ENCODE results near the gene CDH4.

CDH4 gene

DNA sequence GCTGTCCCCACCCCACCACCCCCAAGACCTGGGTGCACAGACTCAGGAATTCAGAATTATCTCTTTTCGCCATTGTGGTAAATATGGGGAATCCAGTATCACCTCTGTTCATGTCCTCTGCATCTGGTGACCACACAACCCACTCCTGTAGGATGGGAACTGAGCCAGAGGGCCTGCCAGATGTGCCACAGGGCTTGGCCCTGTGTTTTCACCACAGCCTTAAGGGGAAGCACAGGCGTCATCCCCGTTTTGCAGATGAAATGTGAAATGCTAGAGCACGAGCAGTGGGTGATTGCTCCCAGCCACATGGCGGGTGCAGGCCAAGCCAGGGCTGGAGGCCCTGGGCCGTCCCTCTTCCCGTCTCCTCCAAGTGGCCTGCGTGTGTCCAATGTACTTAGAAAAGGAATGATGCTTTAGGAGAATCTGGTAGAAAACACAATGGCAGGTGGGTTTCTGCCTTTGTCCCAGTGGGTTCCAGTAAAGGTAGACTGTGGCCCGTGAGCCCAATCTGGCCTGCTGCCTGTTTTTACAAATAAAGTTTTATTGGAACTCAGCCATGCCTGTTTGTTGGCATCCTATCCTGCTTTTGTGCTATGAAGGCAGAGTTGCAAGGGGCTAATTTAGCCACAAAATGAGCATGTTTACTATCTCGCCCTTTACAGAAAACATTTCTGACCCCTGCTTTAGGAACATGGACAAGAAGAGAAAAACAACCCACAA lies 309.2 kb downstream of the CDH4 start:
- DNase-seq (ENCODE audit: low read depth): no peak

DNA sequence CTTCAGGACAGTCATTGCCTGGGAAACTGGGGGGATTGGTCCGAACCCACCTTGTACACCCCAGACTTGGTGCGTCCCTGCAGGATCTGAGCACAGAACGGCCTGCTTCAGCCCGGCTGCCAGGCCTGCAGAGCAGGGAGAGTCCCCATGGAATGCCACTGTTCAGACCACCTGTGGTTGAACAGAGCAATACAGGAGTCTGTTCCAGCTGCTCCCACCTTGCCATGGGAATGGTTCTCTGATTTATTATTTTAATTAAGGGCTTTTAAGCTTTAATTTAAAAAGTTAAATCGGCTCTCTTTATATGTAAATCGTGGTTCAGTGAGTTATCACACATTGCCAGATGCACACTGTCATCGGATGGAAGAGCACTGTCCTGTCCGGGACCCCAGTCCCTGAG lies 310.4 kb downstream of the CDH4 start:
- no peak for DNase-seq (ENCODE audit: low read depth)

DNA sequence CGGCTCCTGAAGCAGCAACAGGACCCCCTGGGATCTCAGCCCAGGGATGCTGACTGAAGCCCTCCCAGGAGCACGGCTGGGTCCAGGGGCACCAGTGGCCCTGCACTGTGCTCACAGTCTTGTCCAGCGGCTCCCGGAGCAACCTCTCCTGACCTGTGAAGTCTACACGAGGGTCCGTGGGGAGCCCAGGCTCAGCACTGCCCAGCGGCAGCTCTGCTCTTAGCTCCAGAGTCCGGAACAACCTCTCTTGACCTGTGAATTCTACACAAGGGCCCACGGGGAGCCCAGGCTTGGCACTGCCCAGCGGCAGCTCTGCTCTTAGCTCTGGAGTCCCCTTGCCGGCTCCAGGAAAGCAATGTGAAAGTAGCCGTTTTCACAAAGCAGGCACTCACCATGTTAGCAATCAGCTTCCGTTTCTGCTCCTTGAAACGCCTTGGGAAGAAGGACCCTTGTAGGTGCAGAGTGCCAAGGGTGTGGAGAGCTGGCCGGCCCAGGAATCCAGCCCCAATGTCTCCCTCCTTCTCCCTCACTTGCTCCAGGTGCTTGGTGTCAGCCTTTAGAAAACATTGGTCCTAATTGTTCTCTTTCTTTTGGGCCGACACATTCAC lies 310.9 kb downstream of the CDH4 start:
- no peak for DNase-seq (ENCODE audit: low read depth)

DNA sequence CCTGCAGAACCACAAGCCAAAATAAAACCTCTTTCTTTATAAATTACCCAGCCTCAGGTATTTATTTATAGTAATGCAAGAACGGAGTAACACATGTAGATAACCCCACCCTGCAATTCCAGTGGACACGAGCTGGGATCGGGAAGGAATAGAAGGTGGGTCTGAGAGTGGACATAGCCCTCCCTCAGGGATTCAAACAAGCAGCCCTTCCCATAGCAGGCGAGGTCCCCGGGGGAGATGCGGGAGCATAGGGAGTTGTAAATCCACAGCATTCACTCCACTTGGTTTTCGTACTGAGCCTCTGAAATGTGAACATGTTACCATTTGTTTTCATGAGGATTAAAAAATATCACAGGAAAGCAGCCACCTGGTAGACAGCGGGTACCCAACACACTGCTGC lies 312.6 kb downstream of the CDH4 start:
- no peak for DNase-seq (ENCODE audit: low read depth)

DNA sequence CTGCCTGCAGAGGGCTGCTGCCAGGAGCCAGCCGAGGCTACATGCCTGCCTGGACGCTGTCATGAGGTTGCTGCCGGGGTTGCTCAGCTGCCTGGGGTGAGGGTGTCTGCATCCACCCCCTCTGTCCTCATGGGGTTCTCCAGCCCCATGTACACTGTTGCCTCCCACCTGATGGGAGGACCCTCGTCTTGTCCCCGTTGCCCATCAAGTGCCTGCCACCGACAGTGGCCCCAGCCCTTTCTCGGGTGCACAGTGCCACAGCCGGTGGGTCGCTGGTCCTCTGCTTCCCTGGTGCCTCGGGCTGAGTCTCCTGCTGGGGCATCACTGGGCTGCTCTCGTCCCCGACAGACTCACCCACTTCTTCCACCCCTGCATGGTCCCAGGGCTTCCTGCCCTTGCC lies 313.7 kb downstream of the CDH4 start:
- DNase-seq (ENCODE audit: low read depth): no peak

DNA sequence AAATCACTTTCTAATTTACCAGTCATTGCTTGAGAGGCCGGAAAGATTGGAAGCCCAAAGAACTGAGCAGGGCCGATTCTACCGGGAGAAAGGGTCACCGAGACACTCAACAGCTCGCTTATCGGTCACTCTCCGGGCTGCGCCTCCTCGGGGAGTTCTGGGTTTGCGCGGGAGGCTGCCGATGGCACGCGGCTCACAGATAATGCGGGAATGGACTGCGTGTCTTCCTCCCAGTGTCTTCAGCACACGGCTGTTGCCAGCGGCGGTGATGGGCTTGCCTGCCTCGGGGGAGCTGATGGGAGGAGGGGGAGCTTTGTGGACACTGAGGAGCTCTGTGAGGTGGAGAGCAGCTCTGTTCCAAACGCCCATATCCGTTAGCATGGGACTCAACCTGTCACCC lies 314.6 kb downstream of the CDH4 start:
- no peak for DNase-seq (ENCODE audit: low read depth)

DNA sequence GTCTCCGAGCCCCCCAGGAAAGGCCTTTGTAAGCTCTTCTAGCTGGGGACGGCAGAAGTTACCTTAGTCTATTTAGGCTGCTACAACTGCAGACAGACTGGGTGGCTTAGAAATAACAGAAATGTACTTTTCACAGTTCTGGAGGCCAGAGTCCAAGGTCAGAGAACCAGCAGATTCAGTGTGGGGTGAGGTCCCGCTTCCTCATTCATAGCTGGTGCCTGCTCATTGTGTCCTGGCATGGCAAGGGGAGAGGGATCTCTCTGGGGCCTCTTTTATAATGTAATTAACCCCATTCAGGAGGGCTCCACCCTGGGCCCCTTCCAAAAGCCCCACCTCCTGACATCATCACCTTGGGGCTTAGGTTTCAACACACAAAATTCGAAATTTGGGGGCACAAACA lies 315.1 kb downstream of the CDH4 start:
- DNase-seq (ENCODE audit: low read depth): no peak

DNA sequence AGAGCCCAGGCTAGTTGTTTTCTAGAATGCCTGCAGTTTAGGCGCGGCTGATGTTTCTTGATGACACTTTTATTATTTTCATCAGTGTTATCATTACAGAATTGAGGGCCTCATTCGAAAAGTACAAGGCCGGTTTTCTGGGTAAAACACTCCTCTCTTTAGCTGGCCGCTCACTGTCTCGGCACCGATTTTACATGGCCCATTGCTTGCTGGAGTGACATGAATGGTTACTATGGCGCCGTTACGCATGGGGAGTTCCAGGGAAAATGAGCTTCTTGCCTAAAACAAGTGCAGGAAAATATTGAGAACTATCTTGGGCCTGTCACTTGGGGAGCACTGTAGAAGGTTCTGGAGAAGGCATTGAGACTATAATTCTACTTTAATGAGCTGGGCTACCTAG lies 317.8 kb downstream of the CDH4 start:
- no peak for DNase-seq (ENCODE audit: low read depth)

DNA sequence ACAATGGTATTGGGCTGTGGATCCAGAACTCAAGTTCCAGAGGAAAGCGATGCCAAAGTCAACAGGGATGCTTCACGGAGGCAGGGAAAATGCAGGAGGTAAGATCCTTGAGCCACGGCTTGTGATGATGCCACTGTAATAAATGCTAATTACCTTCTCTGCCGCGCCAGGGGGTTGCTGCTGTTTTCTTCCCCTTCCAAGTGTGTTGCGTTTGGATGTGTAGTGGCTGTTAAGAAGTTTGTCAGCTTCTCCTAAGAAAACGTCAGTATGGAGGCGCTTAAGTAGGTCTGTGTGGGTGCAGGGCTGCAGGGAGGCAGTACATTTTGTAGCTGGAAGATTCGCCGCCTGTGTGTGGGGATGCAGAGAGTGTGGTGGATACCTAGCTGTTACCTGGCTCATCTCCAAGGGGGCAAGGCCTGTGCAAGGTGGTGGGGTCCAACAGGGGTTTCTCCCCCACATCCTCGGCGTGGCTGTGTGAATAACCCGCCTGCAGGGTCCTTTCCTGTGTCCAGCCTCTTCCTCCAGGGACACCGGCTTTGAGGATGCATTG lies 318.7 kb downstream of the CDH4 start:
- DNase-seq (ENCODE audit: low read depth): no peak

DNA sequence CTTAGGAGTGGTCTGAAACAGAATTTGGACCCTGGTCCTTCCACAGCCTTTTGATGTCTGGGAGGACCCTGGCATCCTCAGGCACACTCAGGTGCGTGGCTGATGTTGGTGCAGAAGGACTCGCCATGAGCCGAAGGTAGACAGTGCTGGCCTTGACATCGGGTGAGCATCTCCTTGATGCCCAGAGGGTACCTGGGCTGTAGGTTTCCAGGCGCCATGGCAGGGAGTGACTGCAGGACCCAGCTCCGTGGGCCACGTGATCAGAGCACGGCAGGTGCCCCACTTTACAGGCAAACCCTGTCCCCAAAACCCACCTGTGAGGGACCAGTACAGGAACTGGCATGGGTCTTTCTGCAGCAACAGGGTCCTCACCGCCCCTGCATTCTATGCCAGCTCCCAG lies 319.2 kb downstream of the CDH4 start:
- no peak for DNase-seq (ENCODE audit: low read depth)

DNA sequence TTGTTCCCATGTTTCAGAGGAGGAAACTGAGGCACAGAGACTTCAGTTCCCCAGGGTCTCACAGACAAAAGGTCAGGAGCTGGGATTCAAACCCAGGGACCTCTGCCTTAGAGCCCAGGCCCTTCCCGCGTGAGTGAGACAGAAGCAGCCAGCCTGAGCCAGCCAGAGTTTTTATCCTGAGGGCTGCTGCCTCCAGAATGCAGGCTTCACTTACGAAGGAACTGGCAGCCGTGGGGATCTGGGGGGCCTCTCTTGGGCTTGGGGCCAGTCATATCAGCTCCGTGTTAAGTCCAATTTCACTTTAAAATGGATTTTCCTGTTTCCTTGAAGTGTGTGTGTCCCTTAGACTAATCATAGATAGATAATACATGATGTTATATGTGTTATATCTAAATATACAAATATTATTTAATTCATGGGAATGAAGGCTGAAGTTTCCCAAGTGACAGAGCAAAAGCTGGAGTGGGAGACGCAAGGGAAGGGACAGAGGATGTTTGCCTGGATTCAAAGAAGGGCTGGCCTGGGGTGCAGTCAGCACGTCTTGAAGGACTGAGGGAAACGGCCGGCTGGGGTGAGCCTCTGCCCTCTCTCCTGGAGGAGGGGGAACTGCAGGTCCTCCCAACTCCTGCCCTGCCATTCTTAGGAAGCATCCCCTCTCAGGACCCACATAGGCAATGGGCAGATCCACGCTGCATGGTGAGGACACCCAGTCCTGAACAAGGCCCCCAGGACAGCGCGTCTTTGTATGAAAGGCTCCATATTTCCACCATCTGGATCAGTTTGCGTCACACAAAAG lies 320.1 kb downstream of the CDH4 start:
- DNase-seq (ENCODE audit: low read depth): no peak

DNA sequence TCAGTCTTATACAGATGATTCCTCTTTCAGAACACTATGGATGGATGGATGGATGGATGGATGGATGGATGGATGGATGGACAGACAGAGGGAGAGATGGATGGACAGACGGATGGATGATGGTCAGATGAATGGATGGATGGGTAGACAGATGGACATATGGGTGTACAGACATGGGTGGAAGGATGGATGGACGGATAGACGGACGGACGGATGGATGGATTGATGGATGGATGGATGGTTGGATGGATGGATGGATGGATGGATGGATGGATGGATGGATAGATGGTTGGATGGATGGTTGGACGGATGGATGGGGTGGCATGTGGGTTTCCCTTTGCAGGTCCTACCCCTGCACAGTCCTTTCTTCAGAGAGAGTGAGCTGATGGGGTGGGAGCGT lies 320.7 kb downstream of the CDH4 start:
- no peak for DNase-seq (ENCODE audit: low read depth)

DNA sequence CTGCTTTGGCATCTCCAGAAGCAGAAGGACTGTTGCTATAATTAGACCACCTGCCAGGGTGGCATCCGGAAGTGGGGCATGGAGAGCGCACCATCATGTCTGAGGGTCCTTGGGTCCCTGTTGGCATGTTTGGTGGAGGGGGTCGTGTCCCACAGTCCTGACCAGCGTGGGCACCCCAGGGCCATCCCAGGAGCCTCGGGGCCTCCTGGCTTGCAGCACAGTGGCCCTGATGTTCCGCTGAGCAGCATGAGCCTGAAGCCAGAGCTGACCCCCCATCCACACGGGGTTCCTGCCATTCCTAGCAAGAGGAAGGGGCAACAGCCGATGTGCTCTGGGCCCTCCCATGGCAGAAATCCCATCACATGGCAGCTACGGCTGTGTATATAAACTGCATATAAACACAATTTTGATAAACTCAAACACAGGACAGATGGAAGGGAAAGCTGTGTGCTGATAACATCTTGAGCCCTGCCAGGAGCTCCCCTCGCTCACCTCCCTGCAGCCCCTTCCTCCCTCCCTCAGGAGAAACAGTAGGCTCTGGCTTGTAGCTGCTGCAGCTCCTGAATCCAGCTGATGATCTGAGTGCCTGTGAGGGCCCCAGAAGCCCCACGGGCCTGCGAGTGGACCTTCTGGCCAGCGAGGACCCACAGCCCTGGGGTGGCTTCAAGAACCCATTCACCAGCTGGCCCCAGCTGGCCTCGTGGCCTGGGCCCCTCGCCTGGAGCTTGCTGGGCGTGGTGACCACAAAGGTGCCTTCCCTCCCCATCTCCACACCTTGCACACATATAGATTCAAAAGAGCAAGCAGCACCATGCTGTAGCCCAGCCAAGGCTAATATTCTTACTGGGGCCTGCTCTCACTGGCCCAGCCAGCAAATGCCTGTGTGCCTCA lies 321.6 kb downstream of the CDH4 start:
- DNase-seq (ENCODE audit: low read depth): no peak

DNA sequence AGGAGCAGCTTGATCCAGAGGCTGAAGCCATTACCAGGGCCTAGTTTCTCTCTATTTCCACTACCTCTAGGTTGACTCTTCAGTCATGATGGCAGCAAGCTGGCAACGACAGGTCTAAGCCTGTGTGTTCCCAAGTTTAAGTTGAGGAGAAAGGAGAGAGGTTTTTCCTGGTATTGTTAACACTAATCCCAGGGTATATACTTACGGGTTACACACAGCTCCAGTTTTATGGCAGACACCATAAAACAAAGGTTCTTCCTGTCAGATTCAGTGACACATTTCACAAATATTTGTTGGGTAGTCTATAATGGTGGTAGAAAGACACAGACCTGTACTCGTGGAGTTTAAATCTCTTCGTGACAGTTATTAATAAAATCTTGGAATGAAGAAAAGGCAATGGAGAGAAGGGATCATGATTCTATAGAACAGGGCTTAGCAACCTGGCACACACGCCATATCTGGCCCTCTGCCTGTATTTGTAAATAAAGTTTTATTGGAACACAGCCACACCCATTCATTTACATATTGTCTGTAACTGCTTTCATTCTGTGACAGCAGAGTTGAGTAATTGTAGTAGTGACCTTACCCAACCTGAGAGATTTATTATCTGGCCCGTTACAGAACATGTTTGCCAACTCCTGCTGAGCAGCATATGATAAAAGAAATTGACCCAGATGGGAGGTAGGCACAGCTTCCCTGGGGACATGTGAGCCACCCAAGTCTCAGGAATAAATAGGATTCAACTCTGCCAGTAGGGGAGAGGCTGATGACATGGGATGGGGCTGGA lies 323.3 kb downstream of the CDH4 start:
- no peak for DNase-seq (ENCODE audit: low read depth)

DNA sequence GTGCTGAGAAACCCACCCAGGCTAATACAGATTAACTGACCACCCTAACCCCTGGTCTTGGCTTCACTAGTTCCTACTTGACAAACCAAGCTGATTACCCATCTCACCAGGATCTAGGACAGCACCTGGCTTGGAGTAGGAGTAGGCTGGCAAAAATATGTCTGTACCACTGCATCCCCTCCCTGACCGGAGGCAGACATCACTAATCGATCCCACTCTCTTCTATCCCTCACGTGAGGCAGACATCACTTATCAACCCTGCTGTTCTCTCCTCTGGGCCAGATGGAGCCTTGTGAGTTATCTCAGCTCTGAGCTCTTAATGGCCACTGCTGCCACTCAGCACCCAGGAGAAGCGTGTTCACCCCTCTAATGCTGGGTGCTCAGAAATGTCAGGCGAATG lies 324.3 kb downstream of the CDH4 start:
- DNase-seq (ENCODE audit: low read depth): no peak

DNA sequence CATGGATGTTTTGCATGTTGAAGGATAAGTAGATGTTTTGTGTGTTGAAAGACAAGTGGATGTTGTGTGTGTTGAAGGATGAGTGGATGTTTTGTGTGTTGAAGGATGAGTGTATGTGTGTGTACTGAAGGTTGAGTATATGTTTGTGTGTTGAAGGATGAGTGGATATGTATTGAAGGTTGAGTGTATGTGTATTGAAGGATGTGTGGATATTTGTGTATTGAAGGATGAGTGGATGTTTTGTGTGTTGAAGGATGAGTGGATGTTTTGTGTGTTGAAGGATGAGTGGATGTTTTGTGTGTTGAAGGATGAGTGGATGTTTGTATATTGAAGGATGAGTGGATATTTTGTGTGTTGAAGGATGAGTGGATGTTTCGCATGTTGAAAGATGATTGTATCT lies 325.0 kb downstream of the CDH4 start:
- no peak for DNase-seq (ENCODE audit: low read depth)

DNA sequence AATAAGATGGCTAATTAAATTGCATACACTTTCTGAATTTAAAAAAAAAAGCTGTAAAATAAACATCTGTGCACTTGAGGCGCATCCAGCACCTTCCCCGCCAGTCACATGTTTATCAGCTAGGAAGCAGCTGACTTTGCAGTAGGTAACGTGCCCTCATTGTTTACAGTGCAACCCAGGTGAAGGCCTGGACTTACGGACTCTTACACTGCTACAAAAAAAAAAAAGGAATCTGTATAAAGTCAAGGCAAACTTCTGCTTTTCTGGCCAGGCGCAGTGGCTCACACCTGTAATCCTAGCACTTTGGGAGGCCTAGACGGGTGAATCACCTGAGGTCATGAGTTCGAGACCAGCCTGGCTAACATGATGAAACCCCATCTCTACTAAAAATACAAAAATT lies 327.8 kb downstream of the CDH4 start:
- DNase-seq (ENCODE audit: low read depth): no peak

DNA sequence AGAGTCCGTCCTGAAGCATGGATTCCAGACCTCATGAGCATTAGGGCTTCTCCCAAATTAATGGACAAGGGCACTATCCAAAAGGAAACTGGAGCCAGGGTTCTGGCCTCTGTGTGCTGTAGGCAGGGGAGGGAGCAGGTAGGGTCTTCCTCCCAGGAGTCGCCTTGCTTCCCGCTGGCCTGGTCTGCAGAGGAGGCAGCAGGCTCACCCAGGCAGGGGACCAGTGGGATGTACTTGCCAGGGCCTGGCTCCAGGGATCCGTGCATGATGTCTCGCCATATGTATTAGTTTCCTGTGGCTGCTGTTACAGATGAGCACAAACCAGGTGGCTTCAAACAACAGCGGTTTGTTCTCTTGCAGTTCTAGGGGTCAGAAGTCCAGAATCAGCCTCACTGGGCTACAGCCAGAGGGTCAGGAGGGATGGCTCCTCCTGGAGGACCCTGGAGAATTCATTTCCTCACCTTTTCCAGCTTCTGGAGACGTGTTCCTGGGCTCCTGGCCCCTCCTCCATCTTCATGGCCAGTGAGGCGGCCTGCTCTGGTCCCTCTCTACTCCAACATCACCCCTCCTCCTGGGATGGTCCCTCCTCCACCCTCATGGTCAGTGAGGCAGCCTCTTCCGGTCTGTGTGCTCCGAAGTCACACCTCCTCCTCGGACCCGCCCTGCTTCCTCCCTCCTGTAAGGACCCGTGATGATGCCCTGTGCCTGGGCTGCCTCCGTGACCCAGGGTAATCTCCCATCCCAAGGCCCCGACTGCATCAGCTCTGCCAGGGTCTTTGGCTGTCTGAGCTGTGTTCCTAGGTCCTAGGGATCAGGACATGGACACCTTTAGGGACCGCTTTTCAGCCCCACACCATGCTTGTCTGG lies 329.1 kb downstream of the CDH4 start:
- no peak for DNase-seq (ENCODE audit: low read depth)

DNA sequence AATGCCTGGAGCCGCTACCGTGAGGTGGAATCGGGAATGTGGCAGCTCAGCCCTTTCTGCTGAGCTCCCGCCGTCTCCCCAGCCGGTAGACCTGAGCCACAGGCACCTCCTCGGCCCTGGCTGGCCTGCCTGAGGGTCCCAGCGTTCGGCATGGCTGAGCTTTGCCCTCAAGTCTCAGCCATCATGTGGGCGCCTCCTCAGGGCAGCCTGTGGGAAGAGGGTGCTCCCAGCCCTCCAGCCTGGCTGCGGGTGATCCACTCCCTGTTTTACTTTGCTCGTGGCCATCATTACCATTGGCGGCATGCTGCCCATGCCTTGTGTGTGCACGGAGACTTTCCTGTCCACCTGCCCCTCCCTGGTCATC lies 329.7 kb downstream of the CDH4 start:
- no peak for DNase-seq (ENCODE audit: low read depth)

DNA sequence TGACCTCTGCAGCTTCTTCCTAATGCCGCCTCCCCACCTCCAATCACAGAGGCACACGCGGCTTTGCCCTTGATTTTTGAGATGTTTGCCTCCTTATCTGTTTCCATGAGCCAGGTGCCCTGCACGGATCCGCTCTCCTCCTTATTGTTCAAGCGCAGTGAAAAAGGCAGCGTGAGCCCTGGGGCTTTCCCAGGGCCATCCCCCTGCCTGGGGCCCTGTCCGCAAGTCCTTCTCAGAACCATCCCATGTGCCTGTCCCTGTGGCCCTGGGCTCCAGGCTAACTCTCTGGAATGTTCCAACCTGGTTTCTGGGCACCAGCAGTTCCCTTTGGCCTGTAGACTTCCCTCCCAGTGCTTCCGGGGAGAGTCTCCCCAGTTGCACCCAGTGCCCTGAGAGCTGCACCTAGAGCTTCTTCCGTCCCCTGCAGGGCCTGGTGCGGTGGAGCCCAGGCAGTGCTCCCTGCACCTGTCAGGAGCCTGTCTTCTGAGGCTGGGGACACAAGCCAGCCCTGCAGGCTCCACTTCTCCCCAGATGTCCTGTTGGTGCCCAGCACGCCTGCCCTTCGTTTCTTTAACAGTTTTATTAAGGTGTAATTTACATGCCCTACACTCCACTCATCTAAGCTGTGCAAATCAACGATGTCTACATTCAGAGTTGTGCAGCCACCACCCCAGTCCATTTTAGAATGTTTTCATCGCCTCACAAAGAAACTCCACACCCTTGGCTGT lies 330.3 kb downstream of the CDH4 start:
- DNase-seq (ENCODE audit: low read depth): no peak
